Astrocyte of the cerebellum (primary cell): ENCODE measurements around the gene FNDC11.
A peak's percentile ranks its signal among the peaks of the same experiment; 100 is the strongest.

Experiments
- DNase-seq: peaks from one replicate; pipeline ENCODE4 v3.0.0-alpha.2; 2011; ENCODE audit warnings: low read depth
- H3K4me3 ChIP-seq: 2 replicates; pipeline ENCODE4 v1.5.1; 2011; ENCODE audit warnings: mild to moderate bottlenecking, low read depth, low read length, moderate library complexity
- in situ Hi-C: cut with HindIII; loops from 2 replicates; pipeline ENCODE4 v1.10.0; 2017; ENCODE audit warnings: low sequenced_read_pairs
- TF ChIP-seq, protein P1 (sequence below): IDR thresholded peaks from 2 replicates; pipeline ENCODE4 v1.5.1; 2012; ENCODE audit warnings: low read length, low read depth, moderate library complexity, mild to moderate bottlenecking; ENCODE audit errors: missing control alignments

Gene FNDC11

GRCh38 chr20:63578224-63579016, 24.5 kb downstream of the FNDC11 start:
- in situ Hi-C loops, result no loop called here
- DNase-seq, result no peak
- H3K4me3 ChIP-seq, result no peak overlapping the region
- TF ChIP-seq, protein P1, sequence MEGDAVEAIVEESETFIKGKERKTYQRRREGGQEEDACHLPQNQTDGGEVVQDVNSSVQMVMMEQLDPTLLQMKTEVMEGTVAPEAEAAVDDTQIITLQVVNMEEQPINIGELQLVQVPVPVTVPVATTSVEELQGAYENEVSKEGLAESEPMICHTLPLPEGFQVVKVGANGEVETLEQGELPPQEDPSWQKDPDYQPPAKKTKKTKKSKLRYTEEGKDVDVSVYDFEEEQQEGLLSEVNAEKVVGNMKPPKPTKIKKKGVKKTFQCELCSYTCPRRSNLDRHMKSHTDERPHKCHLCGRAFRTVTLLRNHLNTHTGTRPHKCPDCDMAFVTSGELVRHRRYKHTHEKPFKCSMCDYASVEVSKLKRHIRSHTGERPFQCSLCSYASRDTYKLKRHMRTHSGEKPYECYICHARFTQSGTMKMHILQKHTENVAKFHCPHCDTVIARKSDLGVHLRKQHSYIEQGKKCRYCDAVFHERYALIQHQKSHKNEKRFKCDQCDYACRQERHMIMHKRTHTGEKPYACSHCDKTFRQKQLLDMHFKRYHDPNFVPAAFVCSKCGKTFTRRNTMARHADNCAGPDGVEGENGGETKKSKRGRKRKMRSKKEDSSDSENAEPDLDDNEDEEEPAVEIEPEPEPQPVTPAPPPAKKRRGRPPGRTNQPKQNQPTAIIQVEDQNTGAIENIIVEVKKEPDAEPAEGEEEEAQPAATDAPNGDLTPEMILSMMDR, result no peak

DNA sequence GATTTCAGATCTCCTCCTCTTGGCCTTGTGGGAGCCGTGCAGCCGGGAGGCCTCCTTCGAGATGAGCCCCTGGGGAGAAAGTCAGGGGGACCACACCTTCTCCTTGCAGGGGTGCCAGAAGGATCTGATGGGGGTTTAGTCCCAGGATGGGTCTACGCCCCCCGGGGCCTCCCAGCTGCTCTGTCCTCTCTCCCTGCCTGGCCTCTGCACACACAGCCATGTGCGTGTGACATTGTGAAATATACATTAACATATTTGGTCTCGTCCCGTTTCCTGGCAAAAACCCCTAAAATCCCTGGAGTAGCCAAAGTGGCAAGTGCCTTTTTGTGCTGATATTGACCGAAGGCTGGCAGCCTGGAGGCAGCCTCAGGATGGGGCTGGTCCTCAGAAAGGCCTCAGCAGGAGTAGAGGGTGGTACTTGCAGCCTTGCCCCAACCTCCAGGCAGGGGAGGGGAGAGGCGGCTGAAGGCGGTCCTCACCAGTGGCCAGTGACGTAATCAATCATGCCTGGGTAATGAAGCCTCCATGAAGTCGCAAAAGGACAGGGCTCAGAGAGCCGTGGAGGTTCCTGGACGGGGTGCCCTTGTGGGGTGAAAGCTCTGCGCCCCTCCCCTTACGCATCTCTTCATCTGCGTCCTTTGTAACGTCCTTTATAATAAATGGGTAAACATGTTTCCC, 25.2 kb downstream of the FNDC11 start:
- TF ChIP-seq, protein P1, result no peak
- DNase-seq, result no peak
- H3K4me3 ChIP-seq, result no peak overlapping the region
- in situ Hi-C loops, result no loop called here

DNA sequence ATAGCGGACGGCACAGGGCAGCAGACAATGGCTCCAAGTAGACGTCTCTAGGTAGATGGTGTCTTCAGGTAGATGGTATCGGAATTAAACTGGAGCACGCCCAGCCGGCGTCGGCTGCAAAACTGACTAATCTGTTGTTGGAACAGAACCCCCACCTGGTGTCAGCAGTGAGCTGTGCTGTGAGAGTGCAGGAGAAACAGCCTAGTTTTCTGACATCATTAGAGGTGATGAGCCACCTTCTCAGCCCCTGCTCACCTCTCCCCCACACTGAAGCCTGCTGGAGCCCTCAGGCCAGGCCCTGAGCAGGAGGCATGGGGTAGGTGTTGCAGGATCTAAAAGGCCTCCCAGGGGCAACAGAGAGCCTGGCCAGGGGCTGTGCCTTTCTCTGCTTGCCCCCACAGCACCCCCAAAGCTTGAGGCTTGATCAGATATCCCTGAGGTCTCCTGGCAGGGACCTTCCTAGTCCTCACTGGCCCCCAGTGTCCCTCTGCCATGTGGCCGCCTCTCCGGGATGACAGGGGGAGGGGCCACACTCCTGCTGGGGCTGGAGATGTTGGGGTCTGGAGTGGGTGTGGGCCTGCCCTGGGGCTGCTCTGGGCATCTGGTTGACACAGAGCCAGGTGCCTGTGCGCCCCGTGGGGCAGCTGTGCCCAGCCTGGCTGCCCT, 27.0 kb downstream of the FNDC11 start:
- TF ChIP-seq, protein P1, result peak; percentile 62

GRCh38 chr20:63582382-63583063, 28.6 kb downstream of the FNDC11 start:
- no peak overlapping the region for H3K4me3 ChIP-seq
- no peak for DNase-seq
- in situ Hi-C loops, result no loop called here
- TF ChIP-seq, protein P1, result no peak

More for the DNA sequence above, 27.0 kb downstream of the FNDC11 start:
- H3K4me3 ChIP-seq, result no peak overlapping the region
- no peak for DNase-seq
- in situ Hi-C loops, result no loop called here

DNA sequence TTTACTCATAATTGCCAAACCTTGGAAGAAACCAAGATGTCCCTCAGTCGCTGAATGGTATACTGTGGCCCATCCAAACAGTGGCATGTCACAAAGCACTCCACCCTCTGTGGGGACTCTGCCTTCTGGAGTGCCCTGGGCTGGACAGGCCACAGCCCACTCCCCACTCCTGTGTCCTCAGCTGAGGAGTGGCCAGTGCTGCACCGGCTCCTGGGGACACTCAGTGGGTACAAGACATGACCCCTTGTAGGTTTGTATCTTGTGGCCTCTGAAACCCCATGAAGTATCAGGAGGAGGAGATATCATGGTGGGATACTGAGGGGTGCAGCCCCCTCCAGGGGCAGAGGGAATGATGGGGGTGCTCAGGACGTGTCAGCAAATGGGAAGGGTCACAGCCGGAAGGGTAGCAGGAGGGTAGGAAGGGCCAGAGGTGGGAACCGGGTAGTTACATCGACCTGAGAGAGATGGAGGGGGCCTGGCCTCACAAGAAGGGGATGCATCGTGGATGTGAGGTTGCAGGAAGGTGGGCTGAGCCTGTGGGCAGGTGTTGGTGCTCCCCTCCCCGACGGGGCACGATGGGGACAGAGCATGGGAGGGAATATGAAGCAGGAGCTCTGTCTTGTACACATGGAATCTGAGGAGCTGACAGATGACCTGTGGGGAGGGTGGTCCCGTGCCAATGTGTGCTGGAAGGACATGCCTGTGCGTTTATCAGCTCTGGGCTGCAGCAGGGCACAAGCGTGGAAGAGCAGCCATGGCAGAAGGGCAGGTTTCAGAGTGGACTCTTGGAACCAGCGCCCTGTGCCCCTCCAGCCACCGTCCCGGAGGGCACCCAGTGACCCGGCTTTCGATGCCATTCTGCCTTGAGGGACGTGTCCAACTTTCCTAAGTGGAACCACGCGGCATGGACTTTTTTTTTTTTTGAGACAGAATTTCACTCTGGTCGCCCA, 31.9 kb downstream of the FNDC11 start:
- H3K4me3 ChIP-seq, result no peak overlapping the region
- TF ChIP-seq, protein P1, result no peak
- DNase-seq, result no peak
- in situ Hi-C loops, result no loop called here

DNA sequence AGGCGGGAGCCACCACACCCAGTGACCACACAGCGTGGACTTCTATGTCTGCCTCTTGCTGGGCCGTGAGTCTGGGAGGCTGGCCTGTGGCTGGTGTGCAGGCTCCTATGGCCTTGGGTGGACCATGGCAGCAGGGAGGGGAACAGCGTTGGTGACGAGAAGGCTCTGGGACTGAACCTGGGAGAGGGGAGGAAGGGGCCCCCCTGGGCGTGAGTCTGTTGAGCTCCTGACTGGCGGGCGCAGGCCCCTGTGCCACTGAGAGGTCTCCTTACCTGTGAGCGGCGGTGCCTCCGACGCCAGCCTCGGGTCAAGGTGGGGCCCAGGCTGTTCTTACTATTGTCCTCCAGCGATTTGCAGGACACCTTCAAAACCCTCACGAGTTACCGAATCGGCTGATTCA, 32.8 kb downstream of the FNDC11 start:
- TF ChIP-seq, protein P1, result no peak
- DNase-seq, result no peak
- in situ Hi-C loops, result no loop called here
- H3K4me3 ChIP-seq, result no peak overlapping the region
